T-helper 9 cell (primary cell): ENCODE data around the gene UBE2J1.
"Not testable (repeated sequence)": the region's sequence is repeated elsewhere in the genome, so short reads cannot be mapped to it uniquely, and the experiment has no call there.

Experiments used
- DNase-seq: peaks from one replicate; pipeline ENCODE4 v3.0.0-alpha.2; 2020

UBE2J1 gene

DNA sequence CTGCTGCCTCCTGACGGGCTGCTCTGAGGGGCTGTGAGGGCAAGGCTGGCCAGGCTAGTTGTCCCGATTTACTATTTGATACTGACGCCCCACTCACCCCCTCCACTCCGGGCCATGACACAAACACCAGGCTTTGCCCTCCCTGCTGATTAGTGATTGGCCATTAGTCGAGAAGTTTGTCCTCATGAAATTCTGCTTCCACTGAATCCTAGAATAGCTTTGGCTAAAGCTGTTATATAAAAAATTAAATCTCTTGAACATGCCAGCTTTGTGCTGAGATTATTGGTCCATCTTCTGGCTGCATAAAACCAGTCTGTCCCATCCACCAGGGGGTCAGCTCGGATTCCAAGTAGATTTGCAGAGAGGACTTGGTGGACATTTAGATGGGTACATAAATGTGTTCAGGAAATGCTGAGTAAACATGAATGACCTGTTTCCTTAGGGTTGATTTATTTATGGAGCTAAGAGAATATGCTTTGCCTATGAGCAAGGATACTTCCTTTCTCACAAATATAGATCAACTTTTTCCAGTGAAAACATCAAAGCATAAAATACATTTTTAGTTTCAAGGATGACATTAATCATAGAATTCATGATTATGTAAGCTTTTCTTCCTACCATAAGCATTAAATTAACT is 37.2 kb downstream of the UBE2J1 start, which contains the start of gene GABRR2:
Gene GABRR2, minus strand, starts transcription at position 51 of the 637 bp plus-strand sequence. CDS start 134 bp downstream, outside the sequence.
- DNase-seq: no peak

- no peak for DNase-seq
Observed at GRCh38 chr6:89314692-89315091, 37.8 kb downstream of the UBE2J1 start.

- DNase-seq: no peak
Observed at GRCh38 chr6:89313006-89313405, 39.5 kb downstream of the UBE2J1 start.

DNA sequence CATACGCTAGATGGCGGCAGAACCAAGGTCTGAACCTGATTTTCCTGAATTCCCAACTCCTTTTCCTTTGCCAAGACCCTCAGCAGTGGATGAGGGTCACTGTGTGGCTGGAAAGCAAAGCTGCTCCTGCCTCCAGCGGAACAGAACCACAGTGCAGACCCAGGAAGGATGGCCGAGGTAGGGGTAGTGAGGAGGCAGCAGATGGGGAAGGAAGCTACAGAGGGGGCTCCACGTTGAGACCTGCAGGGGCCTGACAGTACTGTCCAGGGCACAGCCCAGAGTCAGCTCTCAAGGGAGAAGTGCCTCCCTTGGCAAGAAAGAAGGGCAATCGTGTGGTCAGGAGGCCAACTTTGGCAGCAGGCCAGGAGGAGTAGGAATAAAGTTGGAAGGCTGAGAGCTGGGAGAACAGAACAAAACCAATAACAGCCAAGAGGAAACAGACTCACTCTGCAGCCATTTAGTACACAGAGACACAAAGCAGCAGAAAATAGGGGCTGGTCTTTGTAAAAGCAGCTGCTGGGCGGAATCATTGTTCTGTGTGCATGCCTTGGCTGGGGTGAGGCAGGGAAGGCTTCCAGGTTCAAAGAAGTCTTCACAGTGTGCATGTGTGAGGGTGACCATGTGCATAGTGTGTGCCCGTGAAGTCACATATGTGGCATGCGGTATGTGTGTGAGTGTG is 40.5 kb downstream of the UBE2J1 start:
- no peak for DNase-seq

DNA sequence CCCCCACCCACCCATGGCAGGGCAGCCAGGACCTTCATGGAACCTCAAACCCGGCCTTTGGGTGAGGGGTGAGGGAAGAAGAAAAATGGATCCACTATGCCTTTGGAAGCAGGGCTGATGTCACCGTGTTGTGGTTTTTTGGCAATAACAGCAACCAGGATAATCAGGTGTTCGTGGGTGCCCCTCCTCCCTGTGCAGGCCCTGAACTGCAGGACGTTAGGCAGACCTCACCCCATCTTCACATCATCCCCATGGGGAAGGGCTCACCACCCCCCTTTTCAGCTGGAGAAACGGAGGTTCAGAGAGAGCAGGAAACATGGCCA is 41.0 kb downstream of the UBE2J1 start:
- no peak for DNase-seq

DNA sequence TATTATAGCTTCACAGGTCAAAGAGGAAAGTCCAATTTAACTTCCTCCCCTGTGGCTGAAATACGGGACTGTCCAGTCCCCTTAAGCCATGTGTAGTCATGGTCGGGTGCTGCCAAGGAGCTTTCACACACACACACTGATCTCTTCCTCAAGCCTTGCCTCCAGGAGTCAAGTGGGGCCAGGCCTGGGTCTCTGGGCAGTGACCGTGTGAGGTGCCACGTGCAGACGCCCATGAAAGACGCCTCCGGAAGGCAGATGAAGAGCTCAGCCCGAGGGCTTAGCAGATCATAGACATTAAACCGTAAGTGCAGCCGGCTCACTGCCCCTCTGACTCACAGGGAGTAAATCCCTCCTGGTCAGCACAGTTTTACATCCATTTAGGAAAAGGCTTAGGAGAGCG is 41.6 kb downstream of the UBE2J1 start:
- DNase-seq: no peak

- DNase-seq: no peak
Observed at GRCh38 chr6:89308525-89309395, 43.8 kb downstream of the UBE2J1 start.

GRCh38 chr6:89304517-89304916 is 48.0 kb downstream of the UBE2J1 start:
- DNase-seq: not testable (repeated sequence)

GRCh38 chr6:89302936-89303335 is 49.6 kb downstream of the UBE2J1 start:
- DNase-seq: no peak

- DNase-seq: no peak
Observed at GRCh38 chr6:89302195-89302770, 50.2 kb downstream of the UBE2J1 start.

DNA sequence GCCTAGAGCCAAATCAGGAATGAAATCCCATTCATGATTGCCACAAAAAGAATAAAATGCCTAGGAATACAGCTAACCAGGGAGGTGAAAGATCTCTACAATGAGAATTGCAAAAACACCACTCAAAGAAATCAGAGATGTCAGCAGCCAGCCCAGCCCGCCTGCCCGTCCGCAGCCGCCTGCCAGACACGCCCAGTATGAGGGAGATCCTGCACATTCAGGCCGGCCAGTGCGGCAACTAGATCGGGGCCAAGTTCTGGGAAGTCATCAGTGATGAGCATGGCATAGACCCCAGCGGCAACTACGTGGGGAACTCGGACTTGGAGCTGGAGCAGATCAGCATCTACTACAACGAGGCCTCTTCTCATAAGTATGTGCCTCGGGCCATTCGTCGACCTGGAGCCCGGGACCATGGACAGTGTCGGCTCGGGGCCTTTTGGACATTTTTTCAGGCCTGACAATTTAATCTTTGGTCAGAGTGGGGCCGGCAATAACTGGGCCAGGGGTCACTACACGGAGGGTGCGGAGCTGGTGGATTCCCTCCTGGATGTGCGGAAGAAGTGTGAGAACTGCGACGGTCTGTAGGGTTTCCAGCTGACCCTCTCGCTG is 50.8 kb downstream of the UBE2J1 start:
- no peak for DNase-seq

- no peak for DNase-seq
Observed at GRCh38 chr6:89299466-89299850, 53.1 kb downstream of the UBE2J1 start.

GRCh38 chr6:89298680-89299465 is 53.6 kb downstream of the UBE2J1 start:
- DNase-seq: peak; percentile 24

DNA sequence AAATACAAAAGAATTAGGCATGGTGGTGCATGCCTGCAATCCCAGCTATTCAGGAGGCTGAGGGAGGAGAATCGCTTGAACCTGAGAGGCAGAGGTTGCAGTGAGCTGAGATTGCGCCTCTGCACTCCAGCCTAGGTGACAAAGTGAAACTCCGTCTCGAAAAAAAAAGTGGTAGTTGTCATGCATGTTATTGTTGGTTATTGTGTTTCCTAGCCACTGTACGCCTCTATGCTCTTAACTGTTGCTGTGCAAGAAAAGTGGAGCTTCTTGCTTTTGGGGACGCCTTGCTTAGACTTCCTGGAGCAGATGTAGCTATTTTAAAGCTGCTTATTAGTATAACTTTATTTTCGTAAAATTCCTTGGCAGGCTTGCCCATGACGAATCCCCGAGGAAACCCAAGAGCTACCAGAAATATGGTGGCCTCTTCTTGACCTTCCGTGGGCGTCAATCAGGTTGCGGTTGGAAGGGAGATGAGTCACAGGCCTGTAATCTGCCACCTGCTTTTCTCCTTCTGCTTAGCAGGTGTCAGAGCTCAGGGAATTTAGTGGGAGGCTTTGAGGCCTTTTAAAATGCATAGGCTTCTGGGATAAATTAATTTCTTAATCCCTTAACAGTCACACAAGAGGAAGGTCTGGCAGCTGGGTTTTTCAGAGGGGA is 54.7 kb downstream of the UBE2J1 start:
- peak; percentile 51 for DNase-seq

GRCh38 chr6:89295981-89296380 is 56.5 kb downstream of the UBE2J1 start:
- no peak for DNase-seq

- not testable (repeated sequence) for DNase-seq
Observed at GRCh38 chr6:89295116-89295515, 57.4 kb downstream of the UBE2J1 start.

DNA sequence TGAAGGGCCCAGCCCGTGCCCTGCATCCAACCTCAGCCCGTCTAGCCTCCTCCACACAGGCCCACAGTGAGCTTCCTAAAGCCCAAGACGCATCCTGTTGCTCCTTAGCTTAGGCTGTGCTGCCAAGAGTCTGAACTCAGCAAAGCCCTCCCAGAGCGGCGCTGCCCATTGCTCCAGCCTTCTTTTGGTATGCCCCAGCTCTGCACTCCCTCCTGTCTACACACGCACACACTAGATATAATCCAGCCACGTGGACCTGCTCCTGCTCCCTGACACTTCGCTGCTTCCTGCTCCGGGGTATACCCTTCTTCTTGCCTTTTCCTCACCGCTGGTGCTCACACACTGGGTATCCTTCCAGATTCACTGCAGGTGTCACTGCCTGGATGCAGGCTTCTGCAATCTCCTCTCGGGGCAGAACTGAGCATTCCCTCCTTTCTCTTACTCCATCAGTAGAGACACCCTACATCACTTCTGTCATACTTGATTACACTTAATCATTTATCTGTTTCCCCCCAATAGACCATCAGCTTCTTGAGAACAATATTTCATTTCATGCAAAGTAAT is 61.2 kb downstream of the UBE2J1 start:
- DNase-seq: no peak

DNA sequence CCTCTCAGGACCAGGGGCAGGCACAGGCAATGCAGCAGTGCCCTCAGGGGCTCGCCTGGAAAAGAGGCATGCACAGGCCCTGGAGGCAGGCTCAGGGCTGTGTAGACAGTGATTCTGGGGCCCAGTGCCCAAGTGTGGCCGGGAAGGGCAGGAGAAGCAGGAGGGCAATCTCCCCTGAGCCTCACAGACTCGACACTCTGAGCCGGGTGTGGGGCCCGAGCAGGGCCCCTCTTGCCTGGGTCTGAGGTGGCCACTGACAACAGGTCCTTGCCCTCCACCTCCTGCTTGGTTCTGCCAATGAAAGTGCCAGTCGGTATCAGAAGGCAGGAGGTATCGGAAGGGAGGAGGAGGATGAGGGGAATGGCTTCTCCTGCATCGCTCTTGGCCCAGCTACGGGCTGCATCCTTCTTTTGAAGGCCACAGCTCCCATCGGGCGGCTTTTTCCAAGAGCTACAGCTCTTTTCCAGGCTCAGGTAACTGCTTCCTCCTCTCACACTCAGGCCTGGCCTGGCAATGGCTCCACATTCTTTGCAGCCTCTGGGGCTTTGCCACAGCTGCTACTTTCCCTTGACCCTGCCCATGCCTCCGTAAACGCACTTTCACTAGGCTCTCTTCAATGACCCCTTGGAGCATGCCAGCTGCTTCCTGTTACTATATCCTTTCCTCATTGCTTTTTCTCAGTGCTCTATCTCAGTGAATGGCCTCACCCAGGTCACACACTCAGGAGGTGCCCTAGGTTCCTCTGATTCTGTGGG is 61.9 kb downstream of the UBE2J1 start:
- no peak for DNase-seq

GRCh38 chr6:89289710-89290109 is 62.8 kb downstream of the UBE2J1 start:
- no peak for DNase-seq

GRCh38 chr6:89287351-89288028 is 65.0 kb downstream of the UBE2J1 start:
- no peak for DNase-seq
